Prostate gland (tissue), 2 donors: Measurements from ENCODE around the gene AAR2.

Source experiments
- POLR2A ChIP-seq: fragments of 450-650 bp; IDR thresholded peaks from one replicate; pipeline ENCODE4 v1.6.1; 2016; ENCODE audit warnings: antibody characterized with exemption, mild to moderate bottlenecking
- POLR2AphosphoS5 ChIP-seq: sonication (generic); formaldehyde crosslinking; IDR thresholded peaks from one replicate; pipeline ENCODE4 v1.6.1; 2017; ENCODE audit warnings: antibody characterized with exemption
- TF ChIP-seq, protein P1 (sequence below), 4 experiments: fragments of 200-600 bp in 2 of 4; fragments of 450-650 bp in 2 of 4; sonication (generic) in 2 of 4; IDR thresholded peaks; 1 replicate in 3 of 4; 2 replicates in 1 of 4; pipeline ENCODE4 v1.5.1; 2016 to 2019; ENCODE audit warnings: antibody characterized with exemption in 4 of 4, mild to moderate bottlenecking in 2 of 4, moderate library complexity in 2 of 4

DNA sequence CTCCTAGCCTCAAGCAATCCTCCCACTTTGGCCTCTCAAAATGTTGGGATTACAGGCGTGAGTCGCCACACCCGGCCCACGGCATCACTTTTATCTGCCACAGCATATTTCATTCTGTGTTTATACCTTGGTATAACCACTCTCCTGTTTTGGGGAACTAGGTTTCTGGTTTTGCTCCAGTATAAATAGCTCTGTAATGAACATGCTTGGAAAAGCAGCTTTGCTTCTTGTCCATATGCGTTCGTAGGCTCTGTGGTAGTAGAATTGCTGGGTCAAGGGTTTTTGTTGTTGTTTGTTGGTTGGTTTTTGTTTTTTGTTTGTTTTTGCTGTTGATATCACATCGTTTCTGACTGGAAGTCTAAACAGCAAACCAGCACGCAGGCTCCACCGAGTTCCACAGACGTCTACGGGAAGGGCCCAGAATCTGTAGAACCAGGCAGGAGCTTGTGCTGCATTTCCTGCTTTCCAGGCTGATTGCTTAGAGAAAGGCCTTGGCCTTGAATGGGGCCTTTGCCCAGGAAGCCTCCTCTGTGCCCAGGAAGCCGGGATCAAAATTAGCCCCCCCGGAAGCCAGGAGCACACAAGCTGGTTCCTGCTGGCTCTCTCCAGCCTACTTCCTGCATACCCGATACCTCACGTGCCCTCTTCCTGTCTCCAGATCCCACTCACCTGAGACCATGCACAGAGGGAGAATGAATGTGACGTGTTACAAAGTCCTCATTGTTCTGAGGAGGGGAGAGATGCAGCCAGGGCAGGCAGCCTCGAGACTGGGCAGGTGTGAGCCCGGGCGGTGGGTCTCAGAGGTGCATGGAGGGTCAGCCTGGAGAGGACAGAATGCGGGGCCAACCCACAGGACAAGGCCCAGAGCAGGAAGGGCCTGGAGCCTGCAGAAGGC is 34.7 kb downstream of the AAR2 start:
- TF ChIP-seq, protein P1, sequence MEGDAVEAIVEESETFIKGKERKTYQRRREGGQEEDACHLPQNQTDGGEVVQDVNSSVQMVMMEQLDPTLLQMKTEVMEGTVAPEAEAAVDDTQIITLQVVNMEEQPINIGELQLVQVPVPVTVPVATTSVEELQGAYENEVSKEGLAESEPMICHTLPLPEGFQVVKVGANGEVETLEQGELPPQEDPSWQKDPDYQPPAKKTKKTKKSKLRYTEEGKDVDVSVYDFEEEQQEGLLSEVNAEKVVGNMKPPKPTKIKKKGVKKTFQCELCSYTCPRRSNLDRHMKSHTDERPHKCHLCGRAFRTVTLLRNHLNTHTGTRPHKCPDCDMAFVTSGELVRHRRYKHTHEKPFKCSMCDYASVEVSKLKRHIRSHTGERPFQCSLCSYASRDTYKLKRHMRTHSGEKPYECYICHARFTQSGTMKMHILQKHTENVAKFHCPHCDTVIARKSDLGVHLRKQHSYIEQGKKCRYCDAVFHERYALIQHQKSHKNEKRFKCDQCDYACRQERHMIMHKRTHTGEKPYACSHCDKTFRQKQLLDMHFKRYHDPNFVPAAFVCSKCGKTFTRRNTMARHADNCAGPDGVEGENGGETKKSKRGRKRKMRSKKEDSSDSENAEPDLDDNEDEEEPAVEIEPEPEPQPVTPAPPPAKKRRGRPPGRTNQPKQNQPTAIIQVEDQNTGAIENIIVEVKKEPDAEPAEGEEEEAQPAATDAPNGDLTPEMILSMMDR (IDR thresholded peaks at IDR 0.05), result no peak
- TF ChIP-seq POLR2AphosphoS5 (no peak), POLR2A (no peak)
